HepG2 (cell line): ENCODE data around the gene ALMS1. TPM values are rescaled to one million over a fixed set of nuclear protein-coding genes. Genes with fewer than 3 reads are reported as not detected.

Source experiments
- ATAC-seq: fragments of 200-7000 bp; cut with Tn5 transposase; 3 replicates; pipeline ENCODE4 v1.9.1; 2020; ENCODE audit warnings: mild to moderate bottlenecking, moderate library complexity
- BruUV-seq: library from RNA; stranded (reverse); fragments of 400-500 nt; replicated peaks from 2 replicates; lab custom pipeline; 2021; lab: Mats Ljungman, UMichigan
- CTCF ChIA-PET: fragments of 300-600 bp; formaldehyde crosslinking; extraction: SDS; loops from one replicate; lab custom pipeline; 2021; ENCODE audit warnings: low total read pairs, inconsistent platforms, low intra/inter-chr PET ratio; lab: Yijun Ruan, JAX
- POLR2A ChIA-PET: fragments of 350-600 bp; sonication (Branson Sonifier 250); formaldehyde crosslinking; loops from one replicate; lab custom pipeline; 2020; ENCODE audit warnings: antibody characterized with exemption, inconsistent platforms; lab: Yijun Ruan, JAX
- DNase-seq: peaks from one replicate; pipeline ENCODE4 v3.0.0-alpha.2; 2015; ENCODE audit warnings: low spot score
- FAIRE-seq: peaks from 3 replicates; lab custom pipeline; 2011; peaks lifted over from hg19 to GRCh38; lab: Jason Lieb, UNC
- H2AFZ ChIP-seq: one replicate; pipeline ENCODE4 v1.6.1; 2011; ENCODE audit warnings: low read length, inconsistent platforms
- H3K27ac ChIP-seq: fragments of 300-600 bp; 3 replicates; pipeline ENCODE4 v1.8.0; 2011; ENCODE audit warnings: mixed run types, mild to moderate bottlenecking, mixed read lengths, low read length, inconsistent platforms; ENCODE audit not compliant: insufficient read depth; ENCODE audit errors: extremely low read length
- H3K27me3 ChIP-seq, 2 experiments: fragments of 200-600 bp in 1 of 2; 2 replicates in 1 of 2; 3 replicates in 1 of 2; pipeline versions ENCODE4 v1.6.0 to v1.8.0; 2011; ENCODE audit warnings: low read length in 2 of 2, mild to moderate bottlenecking in 2 of 2, moderate library complexity in 2 of 2, inconsistent platforms in 1 of 2; ENCODE audit not compliant: insufficient read depth in 2 of 2, control insufficient read depth in 1 of 2
- H3K36me3 ChIP-seq, 2 experiments: fragments of 200-600 bp in 1 of 2; replicated peaks in 1 of 2; 2 replicates in 1 of 2; 3 replicates in 1 of 2; pipeline versions ENCODE4 v1.5.1 to v1.8.0; 2011; ENCODE audit warnings: low read length in 2 of 2, inconsistent platforms in 1 of 2; ENCODE audit not compliant: insufficient read depth in 2 of 2, control insufficient read depth in 1 of 2
- H3K4me1 ChIP-seq: 2 replicates; pipeline ENCODE4 v1.5.1; 2012; ENCODE audit warnings: low read length, inconsistent platforms; ENCODE audit not compliant: insufficient read depth
- H3K4me2 ChIP-seq: 2 replicates; pipeline ENCODE4 v1.6.0; 2011; ENCODE audit warnings: low read depth, low read length, inconsistent platforms
- H3K4me3 ChIP-seq, 3 experiments: fragments of 200-600 bp in 1 of 3; sonication (generic), shearing (Covaris generic) in 1 of 3; replicated peaks in 1 of 3; 2 replicates each; pipeline ENCODE4 v1.5.1; 2011 to 2016; ENCODE audit warnings: low read length in 3 of 3, inconsistent platforms in 2 of 3, low read depth in 2 of 3, mild to moderate bottlenecking in 2 of 3, control low read depth in 1 of 3, mixed read lengths in 1 of 3; ENCODE audit not compliant: insufficient read depth in 1 of 3
- H3K79me2 ChIP-seq: one replicate; pipeline ENCODE4 v1.6.1; 2011; ENCODE audit warnings: low read length, inconsistent platforms; ENCODE audit not compliant: insufficient read depth
- H3K9ac ChIP-seq: 2 replicates; pipeline ENCODE4 v1.6.0; 2011; ENCODE audit warnings: mild to moderate bottlenecking, low read depth, low read length, inconsistent platforms; ENCODE audit not compliant: insufficient read depth
- H3K9me3 ChIP-seq: 2 replicates; pipeline ENCODE4 v1.5.1; 2012; ENCODE audit warnings: mild to moderate bottlenecking, low read length
- H4K20me1 ChIP-seq: 2 replicates; pipeline ENCODE4 v1.6.0; 2011; ENCODE audit warnings: inconsistent platforms, mild to moderate bottlenecking, low read length, moderate library complexity; ENCODE audit not compliant: insufficient read depth
- ETS1 ChIP-seq: sonication (generic); formaldehyde crosslinking; IDR thresholded peaks from 2 replicates; pipeline ENCODE4 v1.4.0; 2020; ENCODE audit warnings: missing genetic modification reagents
- HIVEP1 ChIP-seq: sonication (generic); formaldehyde crosslinking; IDR thresholded peaks from 2 replicates; pipeline ENCODE4 v1.4.0; 2020; ENCODE audit warnings: mild to moderate bottlenecking, missing genetic modification reagents
- MLXIP ChIP-seq: sonication (generic); formaldehyde crosslinking; IDR thresholded peaks from 2 replicates; pipeline ENCODE4 v1.9.0; 2021; ENCODE audit warnings: missing genetic modification reagents, borderline replicate concordance
- PAWR ChIP-seq: sonication (generic); formaldehyde crosslinking; IDR thresholded peaks from 2 replicates; pipeline ENCODE4 v1.4.0; 2020; ENCODE audit warnings: missing genetic modification reagents, mild to moderate bottlenecking, borderline replicate concordance
- SALL2 ChIP-seq: sonication (generic); formaldehyde crosslinking; IDR thresholded peaks from 2 replicates; pipeline ENCODE4 v1.8.1; 2023; ENCODE audit warnings: mild to moderate bottlenecking, missing genetic modification reagents, inconsistent platforms
- ZKSCAN1 ChIP-seq: fragments of 150-350 bp; IDR thresholded peaks from 2 replicates; pipeline ENCODE4 v1.6.1; 2014; ENCODE audit warnings: low read length
- ZNF318 ChIP-seq: sonication (generic); formaldehyde crosslinking; IDR thresholded peaks from 2 replicates; pipeline ENCODE4 v1.4.0; 2020; ENCODE audit warnings: mild to moderate bottlenecking, missing genetic modification reagents
- ZNF432 ChIP-seq: sonication (generic); formaldehyde crosslinking; IDR thresholded peaks from 2 replicates; pipeline ENCODE4 v1.5.0; 2020; ENCODE audit warnings: missing genetic modification reagents, mild to moderate bottlenecking, borderline replicate concordance
- ZNF775 ChIP-seq: sonication (generic); formaldehyde crosslinking; IDR thresholded peaks from 2 replicates; pipeline ENCODE4 v1.4.0; 2020; ENCODE audit warnings: missing genetic modification reagents, mild to moderate bottlenecking, moderate library complexity, borderline replicate concordance
- WGBS: methylation state at CpG from one replicate; pipeline ENCODE4 v1.1.6; 2017; ENCODE audit warnings: low lambda C conversion rate; 5-methylcytosine and 5-hydroxymethylcytosine counted together
- in situ Hi-C: cut with HindIII; loops from 2 replicates; pipeline ENCODE4 v1.10.0; 2017; ENCODE audit warnings: low pct_unique_long_range_greater_than_20kb; ENCODE audit not compliant: extremely low pct_ligation_motif_present
- intact Hi-C: fragments of 100-400 bp; cut with micrococcal nuclease; formaldehyde crosslinking; loops from one replicate; pipeline ENCODE4 v1.10.0; 2022; ENCODE audit not compliant: unreplicated experiment
- polyA plus RNA-seq, 8 experiments: library from polyadenylated mRNA; depleted of rRNA in 3 of 8; stranded (reverse) in 7 of 8; unstranded in 1 of 8; fragments of >200 nt; fragmentation: Illumina TruSeq in 4 of 8; extraction: Trizol in 4 of 8; gene quantifications; 2 replicates each; pipeline versions ENCODE4 v1.2.1 to v1.2.3, GENCODE V29; 2011 to 2016; ENCODE audit warnings: low read depth in 4 of 8, missing spikeins in 1 of 8, mixed read lengths in 1 of 8; ENCODE audit not compliant: insufficient read depth in 1 of 8
- total RNA-seq, 5 experiments: library from RNA; depleted of rRNA; stranded (reverse); fragments of >200 nt; fragmentation: Illumina TruSeq; extraction: Trizol; gene quantifications; 2 replicates each; pipeline ENCODE4 v1.2.3, GENCODE V29; 2016; ENCODE audit warnings: low read depth in 1 of 5

Gene ALMS1
- total and polyA plus RNA-seq, 2 of the 13 experiments (the other 11 are each of a cell fraction or from before 2014, with no cell fraction given) = 12.9 to 21.2 TPM

GRCh38 chr2:73487112-73487657 is 101.5 kb downstream of the ALMS1 start:
- H3K4me2 ChIP-seq = no peak overlapping the region
- no peaks in the 10 kb centered on the region for H3K27me3 ChIP-seq
- 93% methylated on average over 7 of the region's 8 CpGs for WGBS
- H3K79me2 ChIP-seq = no peaks in the 10 kb centered on the region
- POLR2A ChIA-PET = no interaction called here
- H4K20me1 ChIP-seq = no peaks in the 10 kb centered on the region
- H3K36me3 ChIP-seq = peaks cover 4 to 24% of the 10 kb centered on the region in 2 experiments; a peak in 4 of 5 replicates
- TF ChIP-seq ZNF432 (CRISPR knock-in tag) (no peak), ZNF318 (CRISPR knock-in tag) (no peak), ZKSCAN1 (no peak), SALL2 (CRISPR knock-in tag) (no peak), HIVEP1 (CRISPR knock-in tag) (no peak), ZNF775 (CRISPR knock-in tag) (no peak), MLXIP (CRISPR knock-in tag) (no peak), PAWR (CRISPR knock-in tag) (no peak), ETS1 (CRISPR knock-in tag) (no peak)
- H3K4me1 ChIP-seq = no peaks in the 10 kb centered on the region
- no peak overlapping the region for H3K27ac ChIP-seq
- no peak overlapping the region for H2AFZ ChIP-seq
- CTCF ChIA-PET = no interaction called here
- no peak for DNase-seq
- FAIRE-seq = no peak
- no peak overlapping the region for H3K4me3 ChIP-seq
- in situ Hi-C loops = no loop called here
- H3K9me3 ChIP-seq = no peaks in the 10 kb centered on the region
- ATAC-seq = no peak; the same call in 2 of the 3 replicates
- H3K9ac ChIP-seq = no peak overlapping the region
- BruUV-seq = no TSS peak
- intact Hi-C loops = no loop called here
